Fibroblast of gingiva (primary cell): Measurements from ENCODE around the gene HSD17B8.

Experiments used
- DNase-seq: peaks from one replicate; pipeline ENCODE4 v3.0.0-alpha.2; 2011; ENCODE audit warnings: low read depth

The HSD17B8 gene

GRCh38 chr6:33248643-33248931 is 44.1 kb downstream of the HSD17B8 start:
- DNase-seq = peak; percentile 42

DNA sequence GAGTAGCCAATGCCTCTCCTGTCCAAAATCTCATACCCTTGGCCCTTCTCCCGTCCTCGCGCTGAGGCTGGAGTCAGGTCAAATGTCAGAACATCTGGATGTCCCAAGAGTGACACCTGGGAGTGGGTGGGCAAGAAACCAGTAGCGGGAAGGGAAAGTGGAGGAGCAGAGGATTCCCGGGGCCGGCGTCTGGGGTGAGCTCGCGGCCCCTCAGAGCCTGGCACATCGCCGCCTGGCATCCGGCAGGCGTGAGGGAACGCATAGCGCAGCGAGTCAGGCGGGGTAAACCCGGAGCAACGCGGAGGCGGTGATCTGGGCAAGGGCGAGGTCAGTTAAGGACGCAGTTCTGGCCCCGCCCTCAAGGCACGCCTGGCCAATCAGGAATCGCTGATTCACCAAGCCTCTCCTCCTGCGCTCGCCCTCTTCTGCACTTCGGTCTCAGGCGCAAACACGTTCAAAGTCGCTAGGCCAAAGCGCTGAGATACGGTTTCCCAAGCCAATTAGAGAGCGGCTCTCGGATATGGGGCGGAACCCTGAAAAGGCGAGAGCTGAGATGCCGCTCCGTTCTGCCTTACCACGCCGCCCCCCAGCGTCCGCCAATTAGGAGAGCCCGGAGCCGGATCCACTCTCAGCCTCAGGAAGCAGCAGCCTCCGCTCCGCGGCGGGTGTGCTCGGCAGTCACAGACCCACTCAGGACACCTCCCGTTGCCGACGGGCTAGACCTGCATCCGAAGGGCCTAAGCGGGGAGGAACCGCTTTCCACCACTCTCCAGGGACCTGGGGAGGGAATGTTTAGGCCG is 44.7 kb downstream of the HSD17B8 start:
- peak; percentile 99 for DNase-seq

- DNase-seq = peak; percentile 72
Measured at GRCh38 chr6:33249732-33250630, 45.5 kb downstream of the HSD17B8 start.

DNA sequence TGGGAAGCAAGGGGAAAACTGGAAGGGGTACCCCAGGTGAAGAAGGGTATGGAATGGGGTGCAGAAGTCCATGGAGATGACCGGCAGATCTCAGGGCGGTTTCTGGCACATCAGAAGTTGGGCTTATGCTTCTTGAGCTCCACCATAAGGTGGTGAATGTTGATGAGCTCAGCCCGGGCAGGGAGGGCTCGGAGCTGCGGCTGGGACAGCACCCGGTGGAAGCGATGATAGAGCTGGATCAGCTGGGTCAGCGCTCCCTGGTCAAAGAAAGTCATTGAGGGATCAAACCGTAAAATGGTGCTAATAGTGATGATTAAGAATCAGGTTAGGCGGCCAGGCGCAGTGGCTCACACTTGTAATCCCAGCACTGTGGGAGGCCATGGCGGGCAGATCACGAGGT is 46.3 kb downstream of the HSD17B8 start:
- no peak for DNase-seq

DNA sequence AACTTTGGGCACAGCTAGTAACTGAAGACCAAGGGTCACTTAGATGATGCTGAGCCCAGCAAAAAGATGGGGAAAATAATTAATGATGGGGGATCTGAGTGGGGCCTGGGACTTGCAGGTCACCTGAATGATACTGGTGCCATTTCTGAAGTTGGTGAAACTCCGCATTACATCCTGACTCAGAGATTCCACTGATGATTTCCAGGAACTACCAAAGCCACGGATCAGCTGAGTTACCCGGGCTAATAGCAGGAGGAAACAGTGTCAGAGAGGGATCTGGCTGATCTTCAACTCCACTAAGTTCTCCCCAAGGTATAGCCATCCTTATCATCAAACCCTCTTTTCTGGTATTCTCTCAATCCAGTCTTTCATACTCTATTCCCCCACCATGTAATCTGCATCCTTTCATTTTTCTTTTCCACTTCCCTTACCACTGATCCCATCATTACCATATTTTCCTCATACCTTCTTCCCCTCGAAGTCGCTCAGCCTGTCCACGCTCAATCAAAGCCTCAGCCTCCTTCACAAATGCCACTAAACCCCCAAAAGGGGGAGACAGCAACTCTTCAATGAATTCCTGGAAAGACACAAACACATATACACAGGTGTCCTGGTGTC is 47.0 kb downstream of the HSD17B8 start:
- DNase-seq = no peak

- DNase-seq = no peak
Measured at GRCh38 chr6:33252759-33253158, 48.3 kb downstream of the HSD17B8 start.

DNA sequence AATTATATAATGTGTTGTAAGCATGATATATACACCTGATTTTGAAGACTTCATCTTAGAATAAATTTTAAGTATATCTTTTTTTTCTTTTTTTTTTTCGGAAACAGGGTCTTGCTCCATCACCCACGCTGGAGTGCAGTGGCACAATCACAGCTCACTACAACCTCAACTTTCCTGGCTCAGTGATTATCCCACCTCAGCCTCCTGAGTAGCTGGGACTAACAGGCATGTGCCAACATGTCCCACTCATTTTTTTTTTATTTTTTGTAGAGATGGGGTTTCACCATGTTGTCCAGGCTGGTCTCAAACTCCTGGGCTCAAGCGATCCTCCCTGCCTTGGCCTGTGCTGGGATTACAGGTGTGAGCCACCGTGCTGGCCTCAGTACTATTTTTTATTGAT is 50.1 kb downstream of the HSD17B8 start:
- no peak for DNase-seq
